Measurements from ENCODE around the gene SLC22A17. TPM values are rescaled to one million over a fixed set of nuclear protein-coding genes. Genes with fewer than 3 reads are reported as not detected.
A peak's percentile ranks its signal among the peaks of the same experiment; 100 is the strongest.

Gene SLC22A17
- total and polyA plus RNA-seq, 2 of the 13 experiments (the other 11 are each of a cell fraction or from before 2014, with no cell fraction given): 0.95 to 1.1 TPM

DNA sequence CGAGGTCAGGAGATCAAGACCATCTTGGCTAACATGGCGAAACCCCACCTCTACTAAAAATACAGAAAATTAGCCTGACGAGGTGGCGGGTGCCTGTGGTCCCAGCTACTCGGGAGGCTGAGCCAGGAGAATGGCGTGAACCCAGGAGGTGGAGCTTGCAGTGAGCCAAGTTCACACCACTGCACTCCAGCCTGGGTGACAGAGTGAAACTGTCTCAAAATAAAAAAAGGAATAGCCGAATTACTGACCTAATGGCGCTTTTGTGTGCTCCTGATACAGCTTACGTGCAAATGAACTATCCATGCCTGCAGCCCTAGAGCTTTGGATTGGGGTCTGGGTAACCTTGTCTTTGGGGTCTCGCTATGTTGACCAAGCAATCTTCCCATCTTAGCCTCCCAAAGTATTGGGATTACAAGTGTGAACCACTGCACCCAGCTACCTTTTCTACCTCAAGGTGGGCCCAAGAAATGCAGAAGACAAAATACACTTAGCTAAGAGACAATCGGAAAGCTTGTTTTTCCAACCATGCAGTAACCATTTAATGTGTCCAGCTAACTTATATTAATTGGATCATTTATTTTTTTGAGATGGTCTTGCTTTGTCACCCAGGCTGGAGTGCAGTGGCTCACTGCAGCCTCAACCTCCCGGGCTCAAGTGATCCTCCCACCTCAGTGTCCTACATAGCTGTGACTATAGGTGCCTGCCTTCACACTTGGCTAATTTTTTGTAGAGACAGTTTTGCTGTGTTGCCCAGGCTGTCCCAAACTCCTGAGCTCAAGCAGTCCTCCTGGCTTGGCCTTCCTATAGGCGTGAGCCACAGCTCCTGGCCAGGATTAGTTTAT is 26.0 kb downstream of the SLC22A17 start (continued):
- TF ChIP-seq ZNF652 (CRISPR knock-in tag; IDR thresholded peaks at IDR 0.05; ENCODE audit: borderline replicate concordance, low read depth): no peak
- TF ChIP-seq, protein P1, sequence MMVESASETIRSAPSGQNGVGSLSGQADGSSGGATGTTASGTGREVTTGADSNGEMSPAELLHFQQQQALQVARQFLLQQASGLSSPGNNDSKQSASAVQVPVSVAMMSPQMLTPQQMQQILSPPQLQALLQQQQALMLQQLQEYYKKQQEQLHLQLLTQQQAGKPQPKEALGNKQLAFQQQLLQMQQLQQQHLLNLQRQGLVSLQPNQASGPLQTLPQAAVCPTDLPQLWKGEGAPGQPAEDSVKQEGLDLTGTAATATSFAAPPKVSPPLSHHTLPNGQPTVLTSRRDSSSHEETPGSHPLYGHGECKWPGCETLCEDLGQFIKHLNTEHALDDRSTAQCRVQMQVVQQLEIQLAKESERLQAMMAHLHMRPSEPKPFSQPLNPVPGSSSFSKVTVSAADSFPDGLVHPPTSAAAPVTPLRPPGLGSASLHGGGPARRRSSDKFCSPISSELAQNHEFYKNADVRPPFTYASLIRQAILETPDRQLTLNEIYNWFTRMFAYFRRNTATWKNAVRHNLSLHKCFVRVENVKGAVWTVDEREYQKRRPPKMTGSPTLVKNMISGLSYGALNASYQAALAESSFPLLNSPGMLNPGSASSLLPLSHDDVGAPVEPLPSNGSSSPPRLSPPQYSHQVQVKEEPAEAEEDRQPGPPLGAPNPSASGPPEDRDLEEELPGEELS (CRISPR knock-in tag; IDR thresholded peaks at IDR 0.05): 0 out of 2 replicates have a peak, but pooled peaks have one; percentile 18
- TF ChIP-seq ZNF24 (IDR thresholded peaks at IDR 0.05): no peak
- no peak for TF ChIP-seq ZNF337 (CRISPR knock-in tag; IDR thresholded peaks at IDR 0.05; ENCODE audit: borderline replicate concordance, low read depth)
- TF ChIP-seq FOXK2 (IDR thresholded peaks at IDR 0.05): no peak
- TF ChIP-seq PAX8 (CRISPR knock-in tag; IDR thresholded peaks at IDR 0.05; ENCODE audit: borderline replicate concordance): 0 out of 2 replicates have a peak, but pooled peaks have one; percentile 49
- TF ChIP-seq DR1 (CRISPR knock-in tag; IDR thresholded peaks at IDR 0.05): no peak; the same call in 1 of the 2 replicates
- TF ChIP-seq ZNF607 (CRISPR knock-in tag; IDR thresholded peaks at IDR 0.05; ENCODE audit: borderline replicate concordance): no peak
- TF ChIP-seq NR2F6 (IDR thresholded peaks at IDR 0.05): no peak
- TF ChIP-seq NR2F6 (CRISPR knock-in tag; IDR thresholded peaks at IDR 0.05): peak; percentile 15; the same call in 1 of the 2 replicates
- TF ChIP-seq, protein P2, sequence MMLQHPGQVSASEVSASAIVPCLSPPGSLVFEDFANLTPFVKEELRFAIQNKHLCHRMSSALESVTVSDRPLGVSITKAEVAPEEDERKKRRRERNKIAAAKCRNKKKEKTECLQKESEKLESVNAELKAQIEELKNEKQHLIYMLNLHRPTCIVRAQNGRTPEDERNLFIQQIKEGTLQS (CRISPR knock-in tag; IDR thresholded peaks at IDR 0.05): 0 out of 2 replicates have a peak, but pooled peaks have one; percentile 35
- no peak for TF ChIP-seq ZIK1 (CRISPR knock-in tag; IDR thresholded peaks at IDR 0.05; ENCODE audit: borderline replicate concordance, low read depth)
- TF ChIP-seq, protein P3, sequence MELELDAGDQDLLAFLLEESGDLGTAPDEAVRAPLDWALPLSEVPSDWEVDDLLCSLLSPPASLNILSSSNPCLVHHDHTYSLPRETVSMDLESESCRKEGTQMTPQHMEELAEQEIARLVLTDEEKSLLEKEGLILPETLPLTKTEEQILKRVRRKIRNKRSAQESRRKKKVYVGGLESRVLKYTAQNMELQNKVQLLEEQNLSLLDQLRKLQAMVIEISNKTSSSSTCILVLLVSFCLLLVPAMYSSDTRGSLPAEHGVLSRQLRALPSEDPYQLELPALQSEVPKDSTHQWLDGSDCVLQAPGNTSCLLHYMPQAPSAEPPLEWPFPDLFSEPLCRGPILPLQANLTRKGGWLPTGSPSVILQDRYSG (CRISPR knock-in tag; IDR thresholded peaks at IDR 0.05): 0 out of 2 replicates have a peak, but pooled peaks have one; percentile 48
- TF ChIP-seq, protein P4, sequence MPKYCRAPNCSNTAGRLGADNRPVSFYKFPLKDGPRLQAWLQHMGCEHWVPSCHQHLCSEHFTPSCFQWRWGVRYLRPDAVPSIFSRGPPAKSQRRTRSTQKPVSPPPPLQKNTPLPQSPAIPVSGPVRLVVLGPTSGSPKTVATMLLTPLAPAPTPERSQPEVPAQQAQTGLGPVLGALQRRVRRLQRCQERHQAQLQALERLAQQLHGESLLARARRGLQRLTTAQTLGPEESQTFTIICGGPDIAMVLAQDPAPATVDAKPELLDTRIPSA (CRISPR knock-in tag; IDR thresholded peaks at IDR 0.05; ENCODE audit: borderline replicate concordance): no peak
- TF ChIP-seq, protein P5, sequence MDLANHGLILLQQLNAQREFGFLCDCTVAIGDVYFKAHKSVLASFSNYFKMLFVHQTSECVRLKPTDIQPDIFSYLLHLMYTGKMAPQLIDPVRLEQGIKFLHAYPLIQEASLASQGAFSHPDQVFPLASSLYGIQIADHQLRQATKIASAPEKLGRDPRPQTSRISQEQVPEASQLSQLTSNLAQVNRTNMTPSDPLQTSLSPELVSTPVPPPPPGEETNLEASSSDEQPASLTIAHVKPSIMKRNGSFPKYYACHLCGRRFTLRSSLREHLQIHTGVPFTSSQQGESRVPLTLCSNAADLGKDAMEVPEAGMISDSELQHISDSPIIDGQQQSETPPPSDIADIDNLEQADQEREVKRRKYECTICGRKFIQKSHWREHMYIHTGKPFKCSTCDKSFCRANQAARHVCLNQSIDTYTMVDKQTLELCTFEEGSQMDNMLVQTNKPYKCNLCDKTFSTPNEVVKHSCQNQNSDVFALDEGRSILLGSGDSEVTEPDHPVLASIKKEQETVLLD (CRISPR knock-in tag; IDR thresholded peaks at IDR 0.05; ENCODE audit: low read depth): no peak
- TF ChIP-seq IKZF4 (CRISPR knock-in tag; IDR thresholded peaks at IDR 0.05; ENCODE audit: borderline replicate concordance, low read depth, not compliant biosample characterization): no peak
- no peak for TF ChIP-seq MED13 (CRISPR knock-in tag; IDR thresholded peaks at IDR 0.05)
- TF ChIP-seq ZNF672 (CRISPR knock-in tag; IDR thresholded peaks at IDR 0.05): no peak
- no peak for TF ChIP-seq REL (CRISPR knock-in tag; conservative IDR thresholded peaks at IDR 0.05)
- no peak for TF ChIP-seq ZNF850 (CRISPR knock-in tag; conservative IDR thresholded peaks at IDR 0.05)
- no peak for TF ChIP-seq SALL1 (CRISPR knock-in tag; IDR thresholded peaks at IDR 0.05)
- TF ChIP-seq ZNF274 (CRISPR knock-in tag; IDR thresholded peaks at IDR 0.05): no peak
- TF ChIP-seq HDAC2 (CRISPR knock-in tag; IDR thresholded peaks at IDR 0.05): no peak
- peak; percentile 23; the same call in 1 of the 2 replicates for TF ChIP-seq GABPB1 (CRISPR knock-in tag; IDR thresholded peaks at IDR 0.05)
- TF ChIP-seq HHEX (CRISPR knock-in tag; IDR thresholded peaks at IDR 0.05): no peak
- TF ChIP-seq NR2F2 (IDR thresholded peaks at IDR 0.05; ENCODE audit: borderline replicate concordance, low read depth): no peak
